ENCODE results near the gene FCER1A. TPM values are rescaled to one million over a fixed set of nuclear protein-coding genes. Genes with fewer than 3 reads are reported as not detected.

Gene FCER1A
- total RNA-seq, 1 experiment from 2014 or later = not detected

GRCh38 chr1:159282118-159282517, 20.0 kb upstream of the FCER1A start:
- no peak overlapping the region for H3K18ac ChIP-seq (ENCODE audit: insufficient read length, low read depth, low read length)
- H3K79me2 ChIP-seq (ENCODE audit: insufficient read depth, low read length) = no peaks in the 10 kb centered on the region
- TF ChIP-seq CTCF (conservative IDR thresholded peaks at IDR 0.05) = no peak
- Mint-ChIP-seq H3K4me3 (no peak overlapping the region), H3K36me3 (ENCODE audit: insufficient read depth in 1 of 3, low read depth in 3 of 3) (no peaks in the 10 kb centered on the region; a peak in 1 of 7 replicates), H3K9me3 (no peaks in the 10 kb centered on the region; a peak in 1 of 5 replicates), H3K27ac (no peak overlapping the region), H3K4me1 (no peaks in the 10 kb centered on the region), H3K27me3 (ENCODE audit: low read depth) (peaks cover 3% of the 10 kb centered on the region)
- H3K79me1 ChIP-seq (ENCODE audit: insufficient read depth, low read depth, low read length, poor library complexity, severe bottlenecking) = no peaks in the 10 kb centered on the region
- no peak overlapping the region for H3T11ph ChIP-seq (ENCODE audit: low read length)
- no peak overlapping the region for H3K14ac ChIP-seq (ENCODE audit: insufficient read depth, low read length)
- H3K23me2 ChIP-seq (ENCODE audit: insufficient read length, low read depth, low read length, poor library complexity, severe bottlenecking) = no peaks in the 10 kb centered on the region
- H4K91ac ChIP-seq (ENCODE audit: insufficient read length, low read depth, low read length) = no peak overlapping the region
- no peak overlapping the region for H2AK5ac ChIP-seq (ENCODE audit: insufficient read length, low read length)
- DNase-seq = no peak
- H2BK12ac ChIP-seq (ENCODE audit: insufficient read length, low read depth, low read length) = no peak overlapping the region
- no CpG with 5 or more reads among the region's 2 CpGs for WGBS (ENCODE audit: extremely low coverage, insufficient read length, low lambda C conversion rate)
- no peak overlapping the region for H3K23ac ChIP-seq (ENCODE audit: insufficient read length, low read depth, low read length)
- no peak overlapping the region for H4K8ac ChIP-seq (replicated peaks; ENCODE audit: insufficient read length, low read depth, low read length)
- H4K20me1 ChIP-seq (ENCODE audit: control insufficient read depth, insufficient read depth, insufficient read length) = no peaks in the 10 kb centered on the region
- H2BK120ac ChIP-seq (ENCODE audit: low read depth, low read length, poor library complexity, severe bottlenecking) = no peak overlapping the region
- no peak overlapping the region for H2BK20ac ChIP-seq (ENCODE audit: low read depth, low read length, poor library complexity, severe bottlenecking)
- no peak overlapping the region for H2AFZ ChIP-seq (ENCODE audit: low read length)
- H2BK15ac ChIP-seq (ENCODE audit: low read depth, low read length) = no peak overlapping the region
- H4K5ac ChIP-seq (ENCODE audit: insufficient read length, low read depth, low read length) = no peak overlapping the region
- H3K27me3 ChIP-seq (ENCODE audit: insufficient read depth, low read length) = no peaks in the 10 kb centered on the region
- H2BK5ac ChIP-seq (ENCODE audit: insufficient read length, low read length) = no peak overlapping the region
- no peak overlapping the region for H3K4me2 ChIP-seq (ENCODE audit: insufficient read depth, insufficient read length, low read length)
- no peak overlapping the region for H3K9ac ChIP-seq (ENCODE audit: extremely low read depth, insufficient read length, low read length)
- H3K9me3 ChIP-seq (ENCODE audit: control insufficient read depth, low read depth, low read length) = no peaks in the 10 kb centered on the region
- H3K27ac ChIP-seq (ENCODE audit: insufficient read length, low read depth, low read length) = no peak overlapping the region
- no peaks in the 10 kb centered on the region for H3K4me1 ChIP-seq (ENCODE audit: insufficient read depth, low read length)
- H3K4ac ChIP-seq (ENCODE audit: low read depth, low read length) = no peak overlapping the region
- H3K56ac ChIP-seq (ENCODE audit: insufficient read length, low read depth, low read length) = no peak overlapping the region

All from H9 (cell line).